GM19193 (cell line): ENCODE results near the gene ARTN.
A peak's percentile ranks its signal among the peaks of the same experiment; 100 is the strongest.

Experiments used
- POLR2A ChIP-seq: IDR thresholded peaks from 4 replicates; pipeline ENCODE4 v1.6.1; 2011; ENCODE audit not compliant: insufficient read depth, insufficient read length; ENCODE audit errors: extremely low read depth

Gene ARTN

GRCh38 chr1:43936431-43937151 lies 3.0 kb downstream of the ARTN start:
- no peak for TF ChIP-seq POLR2A

- no peak for TF ChIP-seq POLR2A
These were observed 3.7 kb downstream of the ARTN start for GRCh38 chr1:43937179-43937865.

- no peak for TF ChIP-seq POLR2A
These were observed 4.8 kb downstream of the ARTN start for GRCh38 chr1:43938383-43938782.

GRCh38 chr1:43938892-43939587 lies 5.4 kb downstream of the ARTN start:
- no peak for TF ChIP-seq POLR2A

- no peak for TF ChIP-seq POLR2A
These were observed 8.8 kb downstream of the ARTN start for GRCh38 chr1:43942411-43942810.

- no peak for TF ChIP-seq POLR2A
These were observed 11.3 kb downstream of the ARTN start for GRCh38 chr1:43944860-43945259.

- no peak for TF ChIP-seq POLR2A
These were observed 12.2 kb downstream of the ARTN start for GRCh38 chr1:43945674-43946235.

GRCh38 chr1:43946236-43947060 lies 12.8 kb downstream of the ARTN start, which contains the start of gene IPO13:
Gene IPO13, plus strand, starts transcription at chr1:43946950. Its CDS starts 651 bp downstream, at chr1:43947601.
- TF ChIP-seq POLR2A, result peak; percentile 93

GRCh38 chr1:43947061-43947873 lies 13.7 kb downstream of the ARTN start:
- TF ChIP-seq POLR2A, result no peak

- no peak for TF ChIP-seq POLR2A
These were observed 14.4 kb downstream of the ARTN start for GRCh38 chr1:43947874-43948437.

GRCh38 chr1:43949678-43950077 lies 16.1 kb downstream of the ARTN start:
- no peak for TF ChIP-seq POLR2A

GRCh38 chr1:43951021-43951985 lies 17.7 kb downstream of the ARTN start:
- TF ChIP-seq POLR2A, result no peak
